ENCODE measurements around the gene DGCR6L.
"Not testable (repeated sequence)": the region's sequence is repeated elsewhere in the genome, so short reads cannot be mapped to it uniquely, and the experiment has no call there.

DGCR6L gene

DNA sequence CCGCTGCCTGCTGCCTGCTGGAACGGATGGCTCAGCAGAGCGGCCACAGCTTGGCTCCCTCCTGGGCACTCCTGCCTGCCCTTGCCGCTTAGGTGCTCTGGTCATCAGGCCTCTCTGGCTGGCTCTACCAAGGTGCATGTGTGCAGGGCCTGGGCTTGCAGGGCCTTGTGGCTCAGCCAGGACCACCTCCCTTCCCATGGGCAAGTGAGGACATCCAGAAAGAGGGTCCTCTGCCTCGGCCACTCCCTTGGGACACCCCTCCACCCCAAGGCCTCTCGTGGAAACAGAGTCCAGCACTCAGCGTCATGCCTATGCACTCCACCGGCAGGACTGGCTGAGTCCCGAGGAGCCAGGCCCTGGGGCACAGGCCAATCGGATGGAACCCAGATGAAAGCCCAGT is 45.5 kb downstream of the DGCR6L start:
- DNase-seq, result not testable (repeated sequence)

GRCh38 chr22:20273758-20274181 is 46.1 kb downstream of the DGCR6L start:
- no peak for DNase-seq

DNA sequence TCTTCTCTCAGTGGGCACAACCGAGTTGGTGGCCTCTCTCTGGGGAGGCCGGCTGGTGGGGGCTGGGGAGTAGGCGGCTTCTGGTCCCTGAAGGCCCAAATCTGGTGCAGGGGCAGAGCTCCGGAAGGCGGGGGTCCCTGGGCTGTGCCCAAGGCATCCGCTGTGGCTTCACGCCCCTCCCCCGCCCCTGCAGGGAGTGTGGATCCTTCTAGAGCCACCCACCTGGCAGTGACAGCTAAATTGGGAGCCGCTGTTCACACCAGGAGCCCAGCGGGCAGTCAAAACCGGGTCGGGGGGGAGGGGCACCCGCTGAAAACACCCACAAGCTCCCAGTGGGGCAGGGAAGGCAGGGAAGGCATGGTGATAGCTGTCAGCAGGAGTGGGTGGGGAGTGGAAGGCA is 47.2 kb downstream of the DGCR6L start:
- no peak for DNase-seq

GRCh38 chr22:20272174-20272573 is 47.7 kb downstream of the DGCR6L start:
- no peak for DNase-seq

DNA sequence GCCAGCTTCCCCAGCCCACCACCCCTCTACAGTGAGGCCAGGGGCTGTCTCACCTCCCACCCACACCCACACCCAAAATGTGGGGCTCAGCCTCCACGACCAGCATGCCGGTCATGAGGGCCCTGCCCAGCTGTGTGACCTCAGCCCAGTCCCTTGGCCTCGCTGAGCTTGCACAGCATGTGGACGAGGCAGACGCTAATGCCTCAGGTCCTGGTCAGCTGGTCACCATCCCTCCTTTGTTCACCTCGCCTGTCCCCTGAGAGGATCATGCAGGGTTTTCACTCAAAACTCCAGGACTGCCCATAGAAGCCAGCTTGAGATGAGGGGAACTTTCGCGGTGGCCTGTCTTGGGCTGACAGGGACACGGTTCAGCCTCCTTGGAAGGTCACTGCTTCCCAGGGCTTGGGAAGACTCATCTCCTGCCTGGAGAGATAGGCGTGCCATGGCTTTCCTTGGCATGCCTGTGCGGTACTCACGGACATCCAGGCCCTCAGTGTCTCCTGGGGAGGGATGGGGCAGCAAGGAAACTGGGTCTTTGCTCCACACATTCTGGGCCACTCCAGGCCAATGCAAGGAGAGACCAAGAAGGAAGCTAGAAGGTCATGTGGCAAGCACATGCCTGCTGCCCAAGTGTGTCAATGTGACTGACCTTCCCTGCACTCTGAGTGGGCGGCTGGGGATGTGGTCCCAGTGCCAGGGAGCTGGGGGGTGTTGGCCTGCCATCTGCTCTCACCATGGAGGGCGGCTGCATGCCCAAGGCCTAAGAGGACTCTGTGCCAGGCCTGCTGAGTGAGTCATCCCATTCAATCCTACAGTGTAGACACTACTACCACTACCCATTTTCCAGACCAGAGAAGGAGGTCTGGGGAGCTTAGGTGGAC is 48.5 kb downstream of the DGCR6L start:
- no peak for DNase-seq

DNA sequence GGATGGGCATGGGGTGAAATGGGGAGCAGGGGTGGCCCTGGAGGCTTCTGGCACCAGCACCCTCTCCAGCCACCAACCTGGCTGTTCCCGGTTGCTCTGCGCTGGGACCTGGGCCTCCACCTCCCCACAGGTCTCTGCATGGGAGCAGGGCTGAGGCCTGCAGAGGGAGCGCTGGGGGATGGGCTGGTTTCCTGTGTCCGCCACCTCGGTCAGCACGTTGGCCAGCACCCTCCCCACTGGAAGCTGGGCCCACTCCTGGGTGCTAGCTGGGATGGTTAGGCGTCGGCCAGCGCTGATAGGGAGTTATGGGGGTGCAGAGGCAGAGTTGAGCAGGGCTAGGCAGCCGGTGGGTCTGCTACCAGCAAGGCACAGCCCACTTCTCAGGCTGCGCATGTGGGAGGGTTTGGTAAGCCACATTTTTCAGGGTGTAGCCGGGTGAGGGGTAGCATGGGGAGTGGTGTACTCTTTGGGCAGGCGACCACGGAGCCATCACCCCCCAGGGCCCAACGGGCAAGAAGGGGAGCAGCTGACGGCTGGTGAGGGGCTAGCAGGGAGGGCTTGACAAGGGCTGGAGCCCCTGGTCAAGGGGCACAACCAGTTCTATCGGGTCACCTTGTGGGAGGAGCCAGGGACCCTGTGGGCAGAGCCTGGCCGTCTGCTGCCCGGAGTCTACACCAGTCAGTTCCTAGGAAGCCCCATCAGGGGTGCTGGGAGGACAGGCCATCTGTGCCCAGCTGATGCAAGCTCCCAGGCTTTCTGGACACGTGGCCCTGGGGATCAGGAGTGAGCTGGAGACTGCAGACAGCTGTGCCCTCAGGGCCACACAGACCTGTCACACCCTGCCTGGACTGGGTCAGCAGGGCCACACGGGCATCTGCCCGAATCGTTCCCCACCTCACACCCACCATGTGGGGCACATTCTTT is 49.4 kb downstream of the DGCR6L start:
- DNase-seq, result not testable (repeated sequence)

GRCh38 chr22:20269673-20270072 is 50.2 kb downstream of the DGCR6L start:
- not testable (repeated sequence) for DNase-seq

GRCh38 chr22:20269201-20269600 is 50.7 kb downstream of the DGCR6L start:
- DNase-seq, result not testable (repeated sequence)

DNA sequence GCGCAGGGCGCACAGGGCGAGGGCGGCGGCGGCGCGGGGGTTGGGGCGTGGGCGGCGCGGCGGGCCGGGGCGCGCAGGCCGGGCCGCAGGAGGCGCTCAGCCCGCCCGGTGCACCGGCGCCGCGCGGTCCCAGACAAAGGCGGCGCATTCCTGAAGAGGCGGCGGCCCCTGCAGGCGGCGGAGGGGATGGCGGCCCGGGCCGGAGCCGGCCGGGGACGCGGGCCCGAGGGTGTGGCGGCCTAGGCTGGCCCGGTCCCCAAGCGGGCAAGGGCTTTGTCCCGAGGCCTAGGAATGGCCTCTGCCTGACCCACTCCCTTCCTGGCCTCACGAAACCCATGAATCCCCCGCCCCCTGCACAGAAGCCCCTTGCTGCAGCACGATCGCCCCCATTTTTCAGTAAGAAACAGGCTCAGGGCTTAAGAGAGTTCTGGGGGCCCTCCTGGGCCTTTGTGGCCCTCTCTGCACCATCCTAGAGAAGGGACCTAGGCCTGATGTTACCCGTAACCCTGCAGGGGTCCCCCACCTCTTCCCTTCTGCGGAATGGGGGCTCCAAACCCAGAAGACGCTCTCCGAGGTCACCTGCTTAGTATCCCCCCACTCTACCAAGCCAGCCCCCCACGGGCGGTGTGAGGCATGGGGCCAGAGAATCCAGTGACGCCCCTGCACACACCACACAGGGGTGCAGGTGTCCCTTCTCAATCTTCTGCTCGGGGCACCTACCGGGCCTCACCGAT is 51.4 kb downstream of the DGCR6L start, which contains the start of gene RTN4R:
Gene RTN4R (minus strand): TSS at position 40 of the 734 bp plus-strand sequence. CDS start 226 bp downstream, outside the sequence.
- DNase-seq, result peak; percentile 21 to 43 (median 31)

- peak; percentile 15 to 21 (median 17) for DNase-seq
Measured at GRCh38 chr22:20267441-20268278, 52.2 kb downstream of the DGCR6L start.

DNA sequence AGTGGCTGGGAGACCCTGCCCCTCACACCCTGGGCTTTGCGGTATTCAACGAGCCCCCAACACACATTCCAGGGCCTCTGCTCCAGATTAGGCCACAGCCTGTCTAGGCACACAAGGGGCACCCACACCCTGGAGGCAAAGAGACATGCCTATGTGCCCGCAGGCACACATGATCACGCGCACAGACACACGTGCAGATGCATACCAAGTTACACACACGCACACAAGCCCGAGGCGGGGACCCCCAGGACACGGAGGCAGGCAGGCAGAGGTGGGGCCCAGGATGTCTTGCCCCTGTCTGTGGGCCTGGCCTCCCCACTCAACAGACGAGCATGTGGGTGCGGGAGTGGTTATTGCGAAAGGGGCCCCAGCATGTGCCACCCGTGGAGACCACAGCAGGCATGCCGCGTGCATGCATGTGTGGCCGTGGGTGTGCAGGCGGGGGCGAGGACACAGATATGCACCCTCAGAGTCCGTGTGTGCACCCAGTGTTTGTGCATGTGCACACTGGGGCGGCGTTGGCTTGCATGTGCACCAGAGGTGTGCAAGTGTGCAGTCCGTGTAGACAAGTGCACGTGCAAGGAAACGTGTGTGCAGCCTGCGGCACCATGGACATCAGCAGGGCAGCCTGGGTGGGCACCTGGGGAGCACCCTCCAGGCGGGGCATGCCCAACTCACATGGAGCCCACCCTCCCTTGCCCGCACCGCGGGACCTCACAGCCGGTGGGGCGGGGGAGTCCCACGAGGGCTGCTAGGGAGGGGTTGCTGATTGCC is 53.0 kb downstream of the DGCR6L start:
- DNase-seq, result not testable (repeated sequence)

GRCh38 chr22:20265772-20266666 is 53.8 kb downstream of the DGCR6L start:
- not testable (repeated sequence) for DNase-seq

- DNase-seq, result no peak
Measured at GRCh38 chr22:20264614-20265452, 55.0 kb downstream of the DGCR6L start.
